HepG2 (cell line): ENCODE data around the gene SRCAP. TPM values are rescaled to one million over a fixed set of nuclear protein-coding genes. Genes with fewer than 3 reads are reported as not detected.

Experiments used
- ATF7 ChIP-seq, 2 experiments: fragments of 450-650 bp in 1 of 2; sonication (generic) in 1 of 2; formaldehyde crosslinking in 1 of 2; IDR thresholded peaks; 2 replicates each; pipeline versions ENCODE4 v1.4.0 to v1.6.1; 2016 to 2020; ENCODE audit warnings: antibody characterized with exemption in 1 of 2, mild to moderate bottlenecking in 1 of 2, missing genetic modification reagents in 1 of 2
- CREBL2 ChIP-seq: sonication (generic); formaldehyde crosslinking; IDR thresholded peaks from 2 replicates; pipeline ENCODE4 v1.8.1; 2023; ENCODE audit warnings: missing genetic modification reagents, mild to moderate bottlenecking, borderline replicate concordance
- DNMT1 ChIP-seq: sonication (generic); formaldehyde crosslinking; IDR thresholded peaks from 2 replicates; pipeline ENCODE4 v1.5.1; 2020; ENCODE audit warnings: mild to moderate bottlenecking, missing genetic modification reagents
- EEA1 ChIP-seq: sonication (generic); formaldehyde crosslinking; IDR thresholded peaks from 2 replicates; pipeline ENCODE4 v1.5.1; 2020; ENCODE audit warnings: mild to moderate bottlenecking, missing genetic modification reagents, borderline replicate concordance
- ETS1 ChIP-seq: sonication (generic); formaldehyde crosslinking; IDR thresholded peaks from 2 replicates; pipeline ENCODE4 v1.4.0; 2020; ENCODE audit warnings: missing genetic modification reagents
- GLMP ChIP-seq: sonication (generic); formaldehyde crosslinking; IDR thresholded peaks from 2 replicates; pipeline ENCODE4 v1.9.0; 2021; ENCODE audit warnings: missing genetic modification reagents, mild to moderate bottlenecking, borderline replicate concordance
- GPBP1L1 ChIP-seq: sonication (generic); formaldehyde crosslinking; IDR thresholded peaks from 2 replicates; pipeline ENCODE4 v1.5.0; 2020; ENCODE audit warnings: mild to moderate bottlenecking, missing genetic modification reagents
- MIER2 ChIP-seq: IDR thresholded peaks from 2 replicates; pipeline ENCODE4 v1.6.1; 2016; ENCODE audit warnings: missing biosample characterization, missing genetic modification reagents
- PHF8 ChIP-seq: sonication (generic); formaldehyde crosslinking; IDR thresholded peaks from 2 replicates; pipeline ENCODE4 v1.5.0; 2020; ENCODE audit warnings: missing genetic modification reagents
- PPARG ChIP-seq: conservative IDR thresholded peaks from 2 replicates; pipeline ENCODE4 v1.6.1; 2016; ENCODE audit warnings: missing biosample characterization, missing genetic modification reagents
- RFX3 ChIP-seq: IDR thresholded peaks from 2 replicates; pipeline ENCODE4 v1.6.1; 2016; ENCODE audit warnings: missing biosample characterization, missing genetic modification reagents
- SUZ12 ChIP-seq: fragments of 150-350 bp; IDR thresholded peaks from 2 replicates; pipeline ENCODE4 v1.6.1; 2014; ENCODE audit warnings: low read depth, low read length
- TEF ChIP-seq: sonication (generic); formaldehyde crosslinking; IDR thresholded peaks from 2 replicates; pipeline ENCODE4 v1.5.0; 2020; ENCODE audit warnings: missing genetic modification reagents
- TFDP1 ChIP-seq: IDR thresholded peaks from 2 replicates; pipeline ENCODE4 v1.6.1; 2016; ENCODE audit warnings: missing compliant biosample characterization, missing genetic modification reagents, borderline replicate concordance
- ZBTB46 ChIP-seq: sonication (generic); formaldehyde crosslinking; IDR thresholded peaks from 2 replicates; pipeline ENCODE4 v1.4.0; 2020; ENCODE audit warnings: mild to moderate bottlenecking, missing genetic modification reagents, borderline replicate concordance
- ZBTB49 ChIP-seq: sonication (generic); formaldehyde crosslinking; IDR thresholded peaks from 2 replicates; pipeline ENCODE4 v1.4.0; 2020; ENCODE audit warnings: missing genetic modification reagents, borderline replicate concordance
- ZNF253 ChIP-seq: sonication (generic); formaldehyde crosslinking; IDR thresholded peaks from 2 replicates; pipeline ENCODE4 v1.8.0; 2022; ENCODE audit warnings: mild to moderate bottlenecking, missing genetic modification reagents, borderline replicate concordance
- ZNF468 ChIP-seq: sonication (generic); formaldehyde crosslinking; IDR thresholded peaks from 2 replicates; pipeline ENCODE4 v1.8.0; 2022; ENCODE audit warnings: mild to moderate bottlenecking, moderate library complexity, missing genetic modification reagents
- polyA plus RNA-seq, 8 experiments: library from polyadenylated mRNA; depleted of rRNA in 3 of 8; stranded (reverse) in 7 of 8; unstranded in 1 of 8; fragments of >200 nt; fragmentation: Illumina TruSeq in 4 of 8; extraction: Trizol in 4 of 8; gene quantifications; 2 replicates each; pipeline versions ENCODE4 v1.2.1 to v1.2.3, GENCODE V29; 2011 to 2016; ENCODE audit warnings: low read depth in 4 of 8, missing spikeins in 1 of 8, mixed read lengths in 1 of 8; ENCODE audit not compliant: insufficient read depth in 1 of 8
- total RNA-seq, 5 experiments: library from RNA; depleted of rRNA; stranded (reverse); fragments of >200 nt; fragmentation: Illumina TruSeq; extraction: Trizol; gene quantifications; 2 replicates each; pipeline ENCODE4 v1.2.3, GENCODE V29; 2016; ENCODE audit warnings: low read depth in 1 of 5

SRCAP gene
- total and polyA plus RNA-seq, 2 of the 13 experiments (the other 11 are each of a cell fraction or from before 2014, with no cell fraction given): 4.9 to 9.0 TPM

- TF ChIP-seq ZNF468 (CRISPR knock-in tag): peak; percentile 70; the same call in 1 of the 2 replicates
- TF ChIP-seq GPBP1L1 (CRISPR knock-in tag): no peak
- no peak for TF ChIP-seq ZBTB49 (CRISPR knock-in tag)
- TF ChIP-seq DNMT1 (CRISPR knock-in tag): 0 out of 2 replicates have a peak, but pooled peaks have one; percentile 15
- peak; percentile 75 for TF ChIP-seq TEF (CRISPR knock-in tag)
- peak; percentile 87 for TF ChIP-seq PHF8 (CRISPR knock-in tag)
- TF ChIP-seq SUZ12: no peak
- no peak for TF ChIP-seq ETS1 (CRISPR knock-in tag)
- TF ChIP-seq ATF7 (IDR thresholded peaks at IDR 0.05): no peak
- TF ChIP-seq ATF7 (CRISPR knock-in tag; IDR thresholded peaks at IDR 0.05): no peak
- peak; percentile 50; the same call in 1 of the 2 replicates for TF ChIP-seq ZNF253
- peak; percentile 33; the same call in 1 of the 2 replicates for TF ChIP-seq MIER2 (CRISPR knock-in tag)
- TF ChIP-seq CREBL2 (CRISPR knock-in tag): no peak
- TF ChIP-seq PPARG (CRISPR knock-in tag): 0 out of 2 replicates have a peak, but pooled peaks have one; percentile 54
- no peak for TF ChIP-seq ZBTB46
- peak; percentile 58; the same call in 1 of the 2 replicates for TF ChIP-seq TFDP1 (CRISPR knock-in tag)
- TF ChIP-seq EEA1: no peak
- TF ChIP-seq RFX3 (CRISPR knock-in tag): no peak
- TF ChIP-seq GLMP (CRISPR knock-in tag): no peak
These were observed 88.1 kb downstream of the SRCAP start, which contains the start of gene ZNF629 (continued) for GRCh38 chr16:30786936-30787612.
